Fibroblast of the aortic adventitia (primary cell): ENCODE data around the gene PIK3CB. TPM values are rescaled to one million over a fixed set of nuclear protein-coding genes. Genes with fewer than 3 reads are reported as not detected.
A peak's percentile ranks its signal among the peaks of the same experiment; 100 is the strongest.

Source experiments
- DNase-seq: peaks from one replicate; pipeline ENCODE4 v3.0.0-alpha.2; 2010; ENCODE audit warnings: low read depth
- H3K4me3 ChIP-seq: 2 replicates; pipeline ENCODE4 v1.5.1; 2011; ENCODE audit warnings: low read depth, mild to moderate bottlenecking, control low read depth, low read length, moderate library complexity
- CTCF ChIP-seq: IDR thresholded peaks from 2 replicates; pipeline ENCODE4 v1.5.1; 2011; ENCODE audit warnings: mild to moderate bottlenecking, low read length, control low read depth, inconsistent platforms; ENCODE audit not compliant: insufficient read depth
- total RNA-seq: library from RNA; depleted of rRNA; stranded (reverse); fragments of >200 nt; gene quantifications from 2 replicates; pipeline ENCODE4 v1.2.3, GENCODE V29; 2012; ENCODE audit warnings: low replicate concordance

PIK3CB gene
- total RNA-seq, 1 donor = 9.9 TPM

GRCh38 chr3:138642226-138642926 lies 192.4 kb downstream of the PIK3CB start:
- no peak for TF ChIP-seq CTCF
- DNase-seq = no peak
- H3K4me3 ChIP-seq = no peak overlapping the region

- no peak for TF ChIP-seq CTCF
- DNase-seq = no peak
- no peak overlapping the region for H3K4me3 ChIP-seq
These were observed 194.2 kb downstream of the PIK3CB start for GRCh38 chr3:138640537-138640936.

GRCh38 chr3:138638641-138639040 lies 196.1 kb downstream of the PIK3CB start:
- TF ChIP-seq CTCF = no peak
- H3K4me3 ChIP-seq = no peak overlapping the region
- no peak for DNase-seq

GRCh38 chr3:138629526-138629925 lies 205.2 kb downstream of the PIK3CB start:
- DNase-seq = no peak
- no peak for TF ChIP-seq CTCF
- no peak overlapping the region for H3K4me3 ChIP-seq

GRCh38 chr3:138625707-138626365 lies 208.9 kb downstream of the PIK3CB start:
- H3K4me3 ChIP-seq = no peak overlapping the region
- DNase-seq = peak; percentile 41
- no peak for TF ChIP-seq CTCF

GRCh38 chr3:138624518-138624917 lies 210.2 kb downstream of the PIK3CB start:
- no peak for TF ChIP-seq CTCF
- DNase-seq = no peak
- H3K4me3 ChIP-seq = no peak overlapping the region
